ENCODE measurements around the gene CCS.
"Not testable (repeated sequence)": the region's sequence is repeated elsewhere in the genome, so short reads cannot be mapped to it uniquely, and the experiment has no call there.

Gene CCS

DNA sequence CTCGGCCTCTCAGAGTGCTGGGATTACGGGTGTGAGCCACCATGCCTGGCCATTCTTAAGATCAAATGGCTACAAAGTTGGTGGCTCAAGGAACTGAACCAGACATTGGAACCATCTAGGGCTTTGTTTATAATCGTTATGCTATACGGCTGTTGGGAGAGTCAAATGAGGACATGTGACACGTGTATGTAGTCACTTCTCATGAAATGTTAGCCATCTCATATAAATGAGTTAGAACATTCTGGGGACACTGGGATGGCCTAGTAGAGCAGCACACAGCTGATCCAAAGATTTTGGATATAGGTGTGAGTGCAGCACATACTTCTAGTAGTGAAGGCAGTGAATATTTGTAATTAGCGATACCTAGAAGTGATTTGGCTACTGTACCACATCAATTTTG, 38.9 kb downstream of the CCS start:
- DNase-seq, result no peak

DNA sequence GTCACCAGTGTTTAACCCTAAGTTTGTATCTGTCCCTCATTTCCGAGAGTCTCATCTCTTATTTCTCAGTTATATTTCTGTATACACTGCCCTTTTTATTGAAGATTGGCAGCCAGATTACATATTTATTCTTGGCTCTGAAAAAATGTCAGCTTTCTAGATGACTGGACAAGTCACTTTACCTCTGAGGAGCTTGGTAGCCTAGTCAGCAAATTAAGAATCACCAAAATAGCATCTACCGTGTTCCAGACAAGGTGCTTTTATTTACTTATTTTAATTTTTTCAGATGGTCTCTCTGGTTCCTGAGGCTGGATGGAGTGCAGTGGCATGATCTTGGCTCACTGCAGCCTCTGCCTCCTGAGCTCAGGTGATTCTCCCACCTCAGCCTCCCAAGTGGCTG, 40.0 kb downstream of the CCS start:
- no peak for DNase-seq

DNA sequence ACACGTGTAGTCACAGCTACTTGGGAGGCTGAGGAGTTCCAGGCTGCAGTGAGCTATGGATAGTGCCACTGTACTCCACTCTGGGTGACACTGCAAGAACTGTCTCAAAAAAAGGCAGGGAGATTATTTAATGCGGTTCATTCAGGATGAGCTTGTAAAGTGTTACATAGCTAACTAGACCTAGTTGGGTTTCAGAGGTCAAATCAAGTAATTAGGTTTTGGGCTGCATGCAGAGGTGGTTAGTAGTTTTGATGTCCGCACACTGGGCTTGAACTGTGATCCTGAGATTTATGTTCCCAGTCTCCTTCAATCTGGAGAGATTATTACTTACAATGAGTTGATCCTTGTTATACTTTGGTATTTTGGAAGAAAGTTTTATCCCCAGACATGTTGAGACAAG, 43.4 kb downstream of the CCS start:
- DNase-seq, result no peak

DNA sequence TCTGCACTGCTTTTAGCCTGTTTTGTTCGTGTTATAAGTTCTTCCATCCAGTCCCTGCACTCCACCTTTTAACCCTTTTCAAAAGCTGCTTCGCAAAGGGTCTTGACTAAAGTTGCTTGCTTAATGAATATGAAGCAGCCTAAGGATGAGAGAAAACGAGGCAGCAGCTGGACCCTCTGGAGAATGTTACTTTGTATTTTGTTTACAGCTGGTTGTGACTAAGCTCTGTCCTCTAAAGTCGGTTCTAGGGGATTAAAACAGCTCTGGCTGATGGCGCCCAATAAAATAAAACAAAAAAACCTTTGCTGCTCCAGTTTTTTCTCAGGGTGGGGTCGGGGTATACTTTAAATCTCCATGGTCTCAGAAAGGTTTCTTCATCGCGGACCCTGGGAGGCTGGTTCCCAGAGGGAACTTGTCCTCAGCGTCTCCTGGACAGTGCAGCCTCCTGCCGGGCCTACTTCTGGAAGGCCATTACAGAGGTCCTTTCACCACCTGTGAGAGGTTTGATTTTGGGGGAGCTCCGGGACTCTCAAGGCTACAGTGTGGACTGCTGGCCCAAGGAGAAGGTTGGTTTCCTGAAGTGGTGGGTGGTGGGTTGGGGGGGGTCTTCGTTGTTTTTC, 44.7 kb downstream of the CCS start:
- no peak for DNase-seq

DNA sequence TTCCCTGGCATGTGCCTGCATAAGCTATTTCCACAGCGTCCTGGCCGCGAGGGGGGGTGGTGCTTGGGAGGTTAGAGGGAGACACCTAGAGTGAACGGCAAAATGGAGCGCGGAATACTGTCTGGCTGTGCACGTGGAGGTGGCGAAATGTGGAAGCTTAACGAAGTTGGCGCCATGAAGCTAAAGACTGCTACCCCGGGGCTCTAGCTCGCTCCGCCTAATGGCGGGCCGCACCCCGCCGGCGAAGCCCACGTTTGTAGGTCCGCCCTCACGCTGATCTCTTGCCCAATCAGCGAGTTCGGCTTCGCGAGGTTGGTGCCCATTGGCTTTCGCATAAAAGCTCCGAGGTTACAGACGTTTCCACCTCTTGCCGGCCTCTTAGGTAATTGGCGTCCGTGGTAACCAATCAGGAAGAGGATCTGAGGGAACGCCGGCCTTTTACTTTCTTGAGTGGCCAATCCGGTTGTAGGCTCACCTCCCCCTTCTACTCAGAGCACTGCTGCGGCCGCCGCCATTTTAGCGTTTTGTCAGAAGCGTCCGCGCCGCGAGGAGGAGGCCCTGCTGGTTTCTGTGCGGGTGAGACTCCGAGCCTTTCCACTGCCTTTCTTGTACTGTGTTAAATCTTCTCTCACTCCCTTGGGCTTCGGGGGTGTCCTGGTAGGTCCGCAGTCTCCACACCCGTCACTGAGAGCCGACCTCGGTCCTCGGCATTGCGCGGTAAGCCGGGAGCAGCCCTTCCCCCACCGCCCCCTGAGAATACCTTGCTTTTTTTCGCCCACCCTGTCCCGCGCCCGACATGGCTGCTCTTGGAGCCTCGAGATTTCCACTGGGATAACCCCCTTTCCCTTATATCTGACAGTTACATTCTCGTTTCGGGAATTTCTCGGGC, 45.4 kb downstream of the CCS start, which contains the start of gene RBM4:
RBM4 (plus strand) TSS at position 527 of the 889 bp plus-strand sequence. CDS start 1,009 bp downstream, outside the sequence.
- DNase-seq, result peak; percentile 96

DNA sequence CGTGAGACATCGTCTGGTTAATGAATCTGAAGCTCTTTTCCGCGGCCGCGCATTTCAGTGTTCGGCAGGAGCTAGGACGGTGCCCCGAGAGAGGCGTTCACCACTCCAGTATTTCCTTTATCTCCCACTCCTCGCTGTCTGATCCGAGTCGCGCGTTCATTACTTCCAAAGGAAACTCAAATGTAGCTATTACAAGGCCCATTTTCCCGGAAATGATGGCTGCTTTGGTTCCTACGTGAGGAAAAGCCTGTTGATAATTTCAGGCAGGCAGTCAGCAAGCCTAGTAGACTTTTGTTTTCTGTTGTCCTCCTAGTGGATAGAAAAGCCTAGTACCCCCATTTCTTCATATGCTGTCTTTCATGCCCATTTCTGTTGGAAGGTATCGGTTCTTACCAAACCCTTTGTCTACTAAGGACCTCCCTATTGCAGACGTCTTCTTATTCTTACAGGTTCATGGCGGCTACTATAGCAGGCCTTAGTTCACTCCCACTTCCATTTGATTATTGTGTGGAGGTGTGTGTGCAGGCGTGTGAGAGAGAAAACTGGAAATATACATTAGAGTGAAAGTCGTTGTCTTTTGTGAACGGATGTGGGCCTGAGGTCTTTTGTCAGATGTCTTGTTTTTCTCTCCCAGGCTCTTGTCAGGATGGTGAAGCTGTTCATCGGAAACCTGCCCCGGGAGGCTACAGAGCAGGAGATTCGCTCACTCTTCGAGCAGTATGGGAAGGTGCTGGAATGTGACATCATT, 46.3 kb downstream of the CCS start:
- DNase-seq, result peak; percentile 28

DNA sequence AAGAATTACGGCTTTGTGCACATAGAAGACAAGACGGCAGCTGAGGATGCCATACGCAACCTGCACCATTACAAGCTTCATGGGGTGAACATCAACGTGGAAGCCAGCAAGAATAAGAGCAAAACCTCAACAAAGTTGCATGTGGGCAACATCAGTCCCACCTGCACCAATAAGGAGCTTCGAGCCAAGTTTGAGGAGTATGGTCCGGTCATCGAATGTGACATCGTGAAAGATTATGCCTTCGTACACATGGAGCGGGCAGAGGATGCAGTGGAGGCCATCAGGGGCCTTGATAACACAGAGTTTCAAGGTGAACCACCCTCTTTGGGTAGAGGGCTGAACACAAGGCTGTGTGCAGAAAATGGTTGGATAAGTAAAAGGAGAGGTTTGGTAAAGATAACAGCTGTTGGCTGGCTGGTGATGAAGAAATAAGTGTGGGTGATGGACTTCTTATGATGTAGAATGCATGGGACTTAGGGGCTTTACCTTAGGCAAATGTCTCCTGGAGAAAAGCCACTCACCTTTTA, 46.9 kb downstream of the CCS start:
- DNase-seq, result not testable (repeated sequence)

DNA sequence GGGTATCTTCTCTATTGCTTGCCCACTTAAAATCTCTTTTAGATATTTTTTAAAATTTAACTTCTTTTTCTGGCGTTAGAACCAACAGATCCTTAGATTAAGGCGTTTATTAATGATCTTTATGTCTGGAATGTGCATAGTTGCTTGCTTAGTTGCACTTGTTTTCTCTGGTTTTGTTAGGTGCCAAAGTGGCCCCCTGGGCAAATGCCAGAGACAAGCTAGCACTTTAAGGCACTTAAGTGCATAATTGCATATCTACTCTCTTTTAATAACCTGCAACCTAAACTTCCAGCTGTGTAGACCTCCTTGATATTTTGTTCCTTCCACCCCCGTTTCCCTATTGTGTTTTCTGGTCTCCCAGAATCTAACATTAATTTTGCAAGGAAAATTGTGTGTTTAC, 48.8 kb downstream of the CCS start:
- no peak for DNase-seq

DNA sequence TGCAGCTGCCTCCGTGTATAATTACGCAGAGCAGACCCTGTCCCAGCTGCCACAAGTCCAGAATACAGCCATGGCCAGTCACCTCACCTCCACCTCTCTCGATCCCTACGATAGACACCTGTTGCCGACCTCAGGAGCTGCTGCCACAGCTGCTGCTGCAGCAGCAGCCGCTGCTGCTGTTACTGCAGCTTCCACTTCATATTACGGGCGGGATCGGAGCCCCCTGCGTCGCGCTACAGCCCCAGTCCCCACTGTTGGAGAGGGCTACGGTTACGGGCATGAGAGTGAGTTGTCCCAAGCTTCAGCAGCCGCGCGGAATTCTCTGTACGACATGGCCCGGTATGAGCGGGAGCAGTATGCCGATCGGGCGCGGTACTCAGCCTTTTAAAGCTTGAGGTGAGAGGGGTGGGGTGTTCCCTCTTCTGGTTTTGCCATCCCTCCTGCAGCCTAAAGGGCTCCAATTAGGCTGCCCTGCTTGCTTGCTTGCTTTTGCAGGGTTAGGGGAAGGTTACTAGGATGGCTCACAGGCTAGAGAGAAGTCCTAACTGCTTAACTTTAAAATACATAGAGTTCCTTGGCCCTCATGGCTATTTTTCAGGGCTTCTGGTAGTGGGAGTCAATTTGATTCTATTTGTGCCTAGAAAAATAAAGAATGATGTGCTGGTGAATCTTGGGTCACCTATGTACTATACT, 50.9 kb downstream of the CCS start:
- no peak for DNase-seq

DNA sequence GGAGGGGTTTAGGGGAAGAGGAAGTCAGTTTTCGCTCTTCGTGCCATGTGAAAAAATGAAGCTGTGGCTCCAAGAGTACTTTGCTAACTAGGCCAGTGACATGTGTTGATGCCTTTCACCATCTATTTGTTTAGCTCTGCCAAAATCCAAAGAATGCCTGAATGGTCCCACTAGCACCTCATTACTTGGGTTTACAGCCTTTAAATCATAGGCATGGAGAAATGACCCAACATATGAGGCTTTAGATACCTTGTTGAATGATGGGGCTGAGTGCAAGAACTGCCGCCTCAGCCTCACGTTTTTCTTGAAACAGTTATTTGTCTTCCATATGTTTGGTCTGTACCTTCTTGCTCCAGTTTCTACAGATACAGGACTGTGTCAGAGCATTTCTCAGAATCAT, 53.8 kb downstream of the CCS start:
- DNase-seq, result no peak

DNA sequence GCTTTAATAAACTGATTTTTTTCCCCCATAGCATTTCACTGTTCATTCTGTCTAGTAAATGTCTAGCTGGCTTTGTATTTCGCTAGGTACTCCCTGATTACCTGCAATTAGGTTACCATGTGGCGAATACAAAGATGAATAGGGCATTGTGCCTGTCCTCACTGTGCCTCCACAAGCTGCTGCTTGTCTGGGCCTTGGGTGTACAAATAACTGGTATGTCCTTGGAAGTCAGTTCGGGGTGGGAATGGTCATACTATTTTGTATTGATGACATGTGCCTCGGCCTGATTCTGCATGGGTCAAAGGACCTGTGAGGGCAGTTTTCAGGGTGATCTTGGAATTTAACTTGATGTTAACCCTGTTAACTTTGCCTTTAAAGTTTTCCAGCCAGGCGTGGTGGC, 56.9 kb downstream of the CCS start:
- no peak for DNase-seq

DNA sequence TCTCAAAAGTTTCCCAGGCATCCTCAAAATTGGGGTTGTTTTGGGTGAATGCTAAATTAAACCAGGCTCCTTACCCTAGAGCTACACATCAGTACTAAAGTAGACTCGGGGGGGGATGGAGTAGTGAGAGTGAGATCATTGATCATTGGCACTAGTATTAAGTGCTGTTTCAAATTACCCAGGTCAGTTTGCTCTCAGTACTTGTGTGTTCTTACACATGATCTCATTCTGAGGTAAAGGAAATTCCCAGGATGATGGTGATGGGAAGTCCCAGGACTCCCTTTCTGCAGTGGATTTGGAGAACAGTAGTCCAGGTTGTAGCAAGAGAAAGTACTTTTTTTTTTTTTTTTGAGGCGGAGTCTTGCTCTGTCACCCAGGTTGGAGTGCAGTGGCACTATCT, 58.0 kb downstream of the CCS start:
- no peak for DNase-seq

DNA sequence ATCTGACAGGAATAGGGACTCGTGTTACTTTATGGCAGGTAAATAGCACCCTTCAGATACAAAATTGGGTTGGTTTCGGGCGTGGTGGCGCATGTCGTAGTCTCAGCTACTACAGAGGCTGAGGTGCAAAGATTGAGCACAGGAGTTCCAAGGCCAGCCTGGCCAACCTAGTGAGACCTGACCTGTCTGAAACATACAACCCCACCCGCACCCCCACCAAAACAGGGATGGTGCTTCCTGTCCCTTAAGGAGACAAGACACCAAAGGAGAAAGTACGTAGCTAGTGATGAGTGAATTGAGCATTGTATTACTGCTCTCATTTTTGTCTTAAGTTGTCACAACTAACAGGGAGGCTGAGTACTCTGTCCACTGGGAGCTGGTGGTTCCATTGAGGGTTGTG, 59.7 kb downstream of the CCS start:
- no peak for DNase-seq

DNA sequence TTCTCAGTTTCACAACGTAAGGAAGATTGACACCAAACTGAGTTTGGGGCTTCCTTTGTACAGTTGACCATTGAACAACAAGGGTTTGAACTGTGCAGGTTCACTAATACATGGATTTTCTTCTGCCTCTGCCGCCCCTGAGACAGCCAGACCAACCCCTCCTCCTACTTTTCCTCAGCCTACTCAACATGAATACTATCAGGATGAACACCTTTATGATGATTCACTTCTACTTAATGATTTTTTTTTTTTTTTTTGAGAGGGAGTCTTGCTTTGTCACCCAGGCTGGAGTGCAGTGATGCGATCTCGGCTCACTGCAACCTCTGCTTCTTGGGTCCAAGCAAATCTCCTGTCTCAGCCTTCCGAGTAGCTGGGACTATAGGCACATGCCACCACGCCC, 60.1 kb downstream of the CCS start:
- DNase-seq, result no peak

Measured in stimulated activated naive CD4-positive, alpha-beta T cell treated with Interleukin-2 at 50 U/mL for 16 hours (primary cell).